ENCODE data around the gene LDLRAD4. TPM values are rescaled to one million over a fixed set of nuclear protein-coding genes. Genes with fewer than 3 reads are reported as not detected.
"Not testable (repeated sequence)": the region's sequence is repeated elsewhere in the genome, so short reads cannot be mapped to it uniquely, and the experiment has no call there.

The LDLRAD4 gene
- total RNA-seq, 4 donors from 2014 or later: 23.9 to 38.3 (median 27.0) TPM

DNA sequence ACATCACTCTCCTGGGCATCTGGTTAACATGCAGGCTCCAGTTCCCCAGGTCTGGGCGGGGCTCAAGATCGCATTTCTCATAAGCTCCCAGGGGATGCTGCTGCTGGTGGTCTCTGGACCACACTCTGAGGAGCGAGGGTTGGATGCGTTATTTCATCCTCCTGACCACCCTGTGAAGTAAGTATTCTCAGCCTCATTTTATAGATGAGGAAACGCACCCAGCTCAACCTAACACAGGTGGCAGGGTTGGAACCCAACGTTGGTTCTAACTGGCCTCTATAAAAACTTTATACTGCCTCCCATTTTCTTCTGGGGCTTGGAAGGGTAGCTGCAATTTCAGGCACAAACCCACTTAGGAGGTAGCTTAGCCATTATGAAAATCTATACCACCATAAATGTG is 387.3 kb downstream of the LDLRAD4 start:
- TF ChIP-seq, protein P1, sequence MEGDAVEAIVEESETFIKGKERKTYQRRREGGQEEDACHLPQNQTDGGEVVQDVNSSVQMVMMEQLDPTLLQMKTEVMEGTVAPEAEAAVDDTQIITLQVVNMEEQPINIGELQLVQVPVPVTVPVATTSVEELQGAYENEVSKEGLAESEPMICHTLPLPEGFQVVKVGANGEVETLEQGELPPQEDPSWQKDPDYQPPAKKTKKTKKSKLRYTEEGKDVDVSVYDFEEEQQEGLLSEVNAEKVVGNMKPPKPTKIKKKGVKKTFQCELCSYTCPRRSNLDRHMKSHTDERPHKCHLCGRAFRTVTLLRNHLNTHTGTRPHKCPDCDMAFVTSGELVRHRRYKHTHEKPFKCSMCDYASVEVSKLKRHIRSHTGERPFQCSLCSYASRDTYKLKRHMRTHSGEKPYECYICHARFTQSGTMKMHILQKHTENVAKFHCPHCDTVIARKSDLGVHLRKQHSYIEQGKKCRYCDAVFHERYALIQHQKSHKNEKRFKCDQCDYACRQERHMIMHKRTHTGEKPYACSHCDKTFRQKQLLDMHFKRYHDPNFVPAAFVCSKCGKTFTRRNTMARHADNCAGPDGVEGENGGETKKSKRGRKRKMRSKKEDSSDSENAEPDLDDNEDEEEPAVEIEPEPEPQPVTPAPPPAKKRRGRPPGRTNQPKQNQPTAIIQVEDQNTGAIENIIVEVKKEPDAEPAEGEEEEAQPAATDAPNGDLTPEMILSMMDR (IDR thresholded peaks at IDR 0.05): no peak
- DNase-seq (ENCODE audit: low spot score) (no peak), ATAC-seq (ENCODE audit: low FRiP score) (no peak)

DNA sequence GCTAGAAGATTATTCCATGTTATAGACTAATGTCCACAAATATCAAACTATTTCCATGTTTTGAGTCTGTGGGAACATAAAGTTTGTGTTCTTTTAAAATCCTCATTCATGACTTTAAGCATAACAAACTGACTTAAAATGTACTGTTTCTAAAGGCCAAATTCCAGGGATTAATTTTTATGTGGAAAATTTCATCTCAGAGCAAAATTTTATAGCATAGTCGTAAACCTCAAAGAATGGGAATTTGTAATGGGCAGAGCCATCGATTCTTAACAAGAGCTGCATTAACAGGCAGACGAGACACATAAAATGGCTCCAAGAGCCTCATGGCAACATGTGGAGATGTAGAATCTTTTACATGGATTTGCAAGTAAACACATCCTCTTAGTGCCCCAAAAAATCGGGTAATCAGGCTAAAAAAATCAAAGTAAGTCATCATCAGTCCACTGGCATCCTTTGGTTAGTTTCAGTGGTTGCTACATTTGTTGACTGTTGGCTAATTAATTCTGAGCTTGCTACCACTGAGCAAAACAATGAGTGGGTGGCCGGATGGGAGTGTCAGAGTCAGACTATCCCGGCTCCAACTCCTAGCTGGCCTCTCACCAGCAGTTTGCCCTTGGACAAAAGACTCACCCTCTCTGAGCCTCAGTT is 388.2 kb downstream of the LDLRAD4 start:
- ATAC-seq (ENCODE audit: low FRiP score) (no peak), DNase-seq (ENCODE audit: low spot score) (no peak)
- TF ChIP-seq, protein P1 (IDR thresholded peaks at IDR 0.05): no peak

DNA sequence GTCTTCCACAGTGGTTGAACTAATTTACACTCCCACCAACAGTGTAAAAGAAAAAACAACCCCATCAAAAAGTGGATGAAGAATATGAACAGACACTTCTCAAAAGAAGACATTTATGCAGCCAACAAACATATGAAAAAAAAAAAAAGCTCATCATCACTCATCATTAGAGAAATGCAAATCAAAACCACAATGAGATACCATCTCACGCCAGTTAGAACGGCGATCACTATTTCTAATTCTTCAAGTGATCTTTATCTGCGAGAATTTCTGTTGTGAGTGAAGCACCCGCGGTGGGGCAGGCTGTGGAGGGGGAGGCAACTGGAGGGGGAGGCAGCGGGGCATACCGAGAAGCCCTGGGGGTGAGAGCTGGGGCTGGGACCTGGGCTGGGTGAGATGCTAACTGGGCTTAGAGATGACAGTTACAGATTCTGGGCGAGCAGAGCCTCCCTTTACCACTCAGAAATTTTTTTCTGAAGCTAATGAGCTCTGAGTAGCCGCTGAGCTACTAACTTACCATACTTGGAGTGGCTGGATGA is 389.5 kb downstream of the LDLRAD4 start:
- DNase-seq (ENCODE audit: low spot score); ATAC-seq (ENCODE audit: low FRiP score): not testable (repeated sequence)

DNA sequence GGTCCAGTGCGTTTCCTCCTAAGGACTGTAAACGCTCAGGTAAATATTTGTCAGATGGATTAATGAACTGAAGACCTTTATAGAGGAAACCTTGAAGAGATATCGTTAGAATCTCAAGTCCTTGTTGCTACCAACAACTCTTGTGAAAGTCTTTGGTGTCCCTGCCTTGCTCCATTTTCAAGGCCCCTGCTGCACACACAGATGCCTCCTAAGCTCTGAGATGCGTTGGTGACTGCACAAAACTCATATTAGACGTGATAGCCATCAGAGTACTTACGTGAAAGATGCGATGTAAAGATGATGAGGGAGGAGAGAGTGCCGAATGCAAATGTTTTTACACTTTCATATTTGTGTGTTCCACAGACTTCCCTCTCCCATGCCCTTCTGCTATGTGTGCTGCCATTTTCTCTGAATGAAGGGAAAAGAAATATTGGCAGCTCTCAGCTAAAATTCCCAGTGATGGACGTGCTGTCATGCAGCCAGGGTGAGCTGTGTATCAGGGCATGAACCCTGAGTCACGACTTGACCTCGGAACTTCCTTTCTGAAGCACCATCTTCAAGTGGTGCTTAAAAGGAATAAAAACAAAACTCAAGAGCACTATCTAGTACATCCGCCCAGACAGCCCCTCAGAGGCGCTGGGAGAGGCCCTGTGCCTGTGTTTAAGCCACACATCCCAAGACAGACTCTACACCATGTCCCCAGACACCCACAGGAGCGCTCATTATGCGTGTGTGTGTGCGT is 390.4 kb downstream of the LDLRAD4 start:
- TF ChIP-seq, protein P1 (IDR thresholded peaks at IDR 0.05): no peak
- ATAC-seq (ENCODE audit: low FRiP score): no peak
- no peak for DNase-seq (ENCODE audit: low spot score)

DNA sequence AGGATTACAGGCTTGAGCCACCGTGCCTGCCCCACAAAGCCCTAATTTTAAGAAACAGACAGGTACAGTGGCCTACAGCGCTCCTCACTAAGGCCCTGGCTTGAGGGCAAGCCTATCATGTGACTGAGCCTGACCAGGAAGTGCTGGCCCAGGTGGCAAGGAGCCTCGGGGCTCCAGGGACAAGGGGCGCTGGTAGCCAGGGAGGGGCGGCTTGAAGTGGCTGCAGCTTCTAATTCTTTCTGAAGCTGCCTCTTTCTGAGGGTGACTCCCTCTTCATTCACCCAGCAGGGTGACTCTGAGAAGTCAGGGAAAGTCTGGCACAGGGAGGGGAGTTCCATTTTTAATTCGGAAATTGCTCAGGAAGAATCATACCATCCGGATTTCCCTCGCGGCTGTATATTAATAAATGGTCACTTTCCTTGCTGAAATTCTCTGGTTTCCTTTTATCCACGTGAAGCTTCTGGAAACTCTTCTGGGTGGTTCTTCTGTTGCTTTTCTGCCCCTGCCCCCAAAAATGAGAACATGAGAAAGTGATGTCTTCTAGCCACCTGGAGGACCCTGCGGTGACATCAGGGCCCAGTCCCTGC is 392.1 kb downstream of the LDLRAD4 start:
- ATAC-seq (ENCODE audit: low FRiP score): no peak
- TF ChIP-seq, protein P1 (IDR thresholded peaks at IDR 0.05): no peak
- no peak for DNase-seq (ENCODE audit: low spot score)

DNA sequence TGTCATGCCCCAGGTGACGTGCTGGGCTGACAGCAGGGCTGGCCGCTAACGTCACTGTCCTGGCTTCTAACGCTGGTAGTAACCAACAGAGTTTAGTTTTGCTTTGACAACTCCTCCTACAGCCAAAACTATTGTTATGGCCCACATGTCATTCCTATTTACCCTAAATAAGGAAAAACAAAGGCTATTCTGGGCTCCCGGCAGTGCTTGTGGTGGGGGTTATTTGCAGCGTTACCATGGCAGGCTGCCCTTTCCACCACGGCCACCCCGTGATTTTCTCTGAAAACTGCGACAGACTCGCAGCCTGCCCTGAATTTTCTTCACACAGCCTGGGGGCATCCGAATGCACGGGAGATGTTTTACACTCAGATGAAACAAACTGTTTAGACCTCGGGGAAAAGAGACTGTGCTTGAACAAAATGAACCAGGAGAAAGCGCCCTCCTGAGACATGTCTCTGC is 392.6 kb downstream of the LDLRAD4 start:
- TF ChIP-seq, protein P1 (IDR thresholded peaks at IDR 0.05): no peak
- ATAC-seq (ENCODE audit: low FRiP score) (no peak), DNase-seq (ENCODE audit: low spot score) (no peak)

DNA sequence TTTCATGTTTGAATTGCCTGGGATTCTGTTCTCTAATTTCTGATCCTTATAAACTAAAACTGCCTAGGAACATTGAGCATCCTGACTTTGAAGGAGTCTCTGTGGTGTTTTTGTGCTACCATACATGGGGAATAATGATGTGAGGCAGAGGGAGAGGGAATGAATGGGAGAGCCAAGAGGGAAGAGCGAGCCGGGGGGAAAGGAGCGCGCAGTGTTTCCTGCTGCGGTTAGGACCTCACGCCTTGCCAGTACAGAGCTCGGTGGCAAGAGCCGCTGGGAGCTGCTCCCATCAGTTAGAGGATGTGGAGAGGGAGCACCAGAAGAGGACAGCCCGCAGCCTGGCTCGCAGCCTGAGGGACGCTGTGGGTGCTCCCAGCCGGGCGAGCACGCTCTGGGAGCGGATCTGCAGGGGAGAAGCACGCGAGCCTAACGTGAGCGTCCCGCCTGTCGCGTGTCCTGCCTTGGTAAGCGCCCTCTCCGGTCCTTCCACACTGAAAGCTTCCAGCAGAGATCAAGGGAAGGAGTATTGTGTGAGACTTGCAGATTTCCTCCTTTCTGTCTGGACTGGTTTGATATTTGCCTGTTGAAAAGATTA is 393.1 kb downstream of the LDLRAD4 start:
- ATAC-seq (ENCODE audit: low FRiP score): no peak
- no peak for DNase-seq (ENCODE audit: low spot score)
- TF ChIP-seq, protein P1 (IDR thresholded peaks at IDR 0.05): no peak
